PC-3 (cell line): Measurements from ENCODE around the gene FRA10AC1.

Experiments
- CTCF ChIP-seq: fragments of 300-600 bp; sonication (generic); conservative IDR thresholded peaks from 2 replicates; pipeline ENCODE4 v1.5.1; 2017; ENCODE audit warnings: antibody characterized with exemption, low read depth, mild to moderate bottlenecking, low read length
- EZH2 ChIP-seq: fragments of 300-600 bp; sonication (generic); IDR thresholded peaks from one replicate; pipeline ENCODE4 v1.6.1; 2017; ENCODE audit warnings: antibody characterized with exemption, mild to moderate bottlenecking, low read length; ENCODE audit not compliant: unreplicated experiment
- EZH2phosphoT487 ChIP-seq: fragments of 300-600 bp; sonication (generic); IDR thresholded peaks from 2 replicates; pipeline ENCODE4 v1.6.1; 2018; ENCODE audit warnings: mild to moderate bottlenecking, antibody characterized with exemption, low read length, borderline replicate concordance

- TF ChIP-seq EZH2phosphoT487 (no peak), CTCF (no peak), EZH2 (no peak)
Observed at GRCh38 chr10:93630625-93631557, 71.5 kb downstream of the FRA10AC1 start.
